Transverse colon (tissue), 4 donors: ENCODE data around the gene RTP2. TPM values are rescaled to one million over a fixed set of nuclear protein-coding genes. Genes with fewer than 3 reads are reported as not detected.

Experiments used
- DNase-seq: peaks from one replicate; pipeline ENCODE4 v3.0.0-alpha.2; 2019
- H3K27ac ChIP-seq, 4 donors: fragments of 200-600 bp; sonication (generic); 2 replicates each; pipeline ENCODE4 v1.5.1; 2016 to 2018; ENCODE audit warnings: inconsistent platforms in 4 of 4
- H3K27me3 ChIP-seq: fragments of 200-600 bp; sonication (generic); 2 replicates; pipeline ENCODE4 v1.5.1; 2017; ENCODE audit warnings: inconsistent platforms
- H3K36me3 ChIP-seq, 4 donors: fragments of 200-600 bp; sonication (generic); 2 replicates each; pipeline ENCODE4 v1.5.1; 2017 to 2019; ENCODE audit warnings: inconsistent platforms in 4 of 4
- H3K4me1 ChIP-seq, 4 donors: fragments of 200-600 bp; sonication (generic); 2 replicates each; pipeline ENCODE4 v1.5.1; 2017 to 2020; ENCODE audit warnings: inconsistent platforms in 4 of 4
- H3K4me3 ChIP-seq, 4 donors: fragments of 200-600 bp; sonication (generic); 1 replicate in 1 of 4; 2 replicates in 3 of 4; pipeline versions ENCODE4 v1.5.1 to v1.6.1; 2017 to 2019; ENCODE audit warnings: inconsistent platforms in 4 of 4
- H3K9me3 ChIP-seq, 2 donors: fragments of 200-600 bp; sonication (generic); 2 replicates each; pipeline ENCODE4 v1.5.1; 2017 to 2019; ENCODE audit warnings: inconsistent platforms in 2 of 2
- CTCF ChIP-seq, 5 experiments: fragments of 200-600 bp in 3 of 5; fragments of 450-650 bp in 2 of 5; sonication (generic) in 3 of 5; IDR thresholded peaks; 1 replicate in 2 of 5; 2 replicates in 3 of 5; pipeline ENCODE4 v1.5.1; 2016 to 2017; ENCODE audit warnings: antibody characterized with exemption in 5 of 5, inconsistent platforms in 3 of 5, mild to moderate bottlenecking in 2 of 5, moderate library complexity in 1 of 5
- EP300 ChIP-seq: sonication (generic); formaldehyde crosslinking; IDR thresholded peaks from one replicate; pipeline ENCODE4 v1.6.1; 2017; ENCODE audit warnings: antibody characterized with exemption, low read depth
- POLR2A ChIP-seq: fragments of 450-650 bp; IDR thresholded peaks from one replicate; pipeline ENCODE4 v1.6.1; 2016; ENCODE audit warnings: antibody characterized with exemption, mild to moderate bottlenecking, moderate library complexity
- POLR2AphosphoS5 ChIP-seq, 3 donors: sonication (generic); formaldehyde crosslinking; IDR thresholded peaks; one replicate each; pipeline ENCODE4 v1.6.1; 2016; ENCODE audit warnings: antibody characterized with exemption in 3 of 3
- WGBS, 2 donors: methylation state at CpG; one replicate each; pipeline ENCODE4 v1.1.5; 2018; ENCODE audit warnings: low coverage in 1 of 2; 5-methylcytosine and 5-hydroxymethylcytosine counted together
- in situ Hi-C, 4 donors: fragments of 200-750 bp; cut with MboI; loops; one replicate each; pipeline versions ENCODE4 v1.15.0 to v1.15.1; 2017; ENCODE audit warnings: low sequenced_read_pairs in 3 of 4, low pct_ligation_motif_present in 1 of 4, low pct_unique_long_range_greater_than_20kb in 1 of 4
- intact Hi-C: fragments of 100-400 bp; cut with DNase I; formaldehyde crosslinking; loops from one replicate; pipeline ENCODE4 v1.15.1; 2023; ENCODE audit warnings: low total_unique reads
- total RNA-seq, 4 donors: library from RNA; depleted of rRNA; stranded (reverse); fragments of >200 nt; gene quantifications; one replicate each; pipeline ENCODE4 v1.1.0, GENCODE V29; 2016

Gene RTP2
- total RNA-seq, 4 donors from 2014 or later, result not detected

GRCh38 chr3:187714404-187714979 lies 12.1 kb upstream of the RTP2 start:
- H3K9me3 ChIP-seq, result no peaks in the 10 kb centered on the region
- peaks cover 0 to 5% (median 0%) of the 10 kb centered on the region in 4 donors for H3K4me1 ChIP-seq
- no peaks in the 10 kb centered on the region for H3K36me3 ChIP-seq
- in situ Hi-C loops, result no loop called here
- H3K4me3 ChIP-seq, result no peak overlapping the region
- H3K27me3 ChIP-seq, result no peaks in the 10 kb centered on the region
- 5 to 28% methylated on average over 2 to 4 of the region's 4 CpGs for WGBS, 2 donors
- H3K27ac ChIP-seq, result no peak overlapping the region
- peak; percentile 78 for DNase-seq
- no peak for TF ChIP-seq POLR2A
- peak; percentile 83 to 94 (median 91) for TF ChIP-seq CTCF (IDR thresholded peaks at IDR 0.05)
- TF ChIP-seq POLR2AphosphoS5 (IDR thresholded peaks at IDR 0.05), result no peak
- no peak for TF ChIP-seq EP300
- intact Hi-C loops, result no loop called here

- Histone ChIP-seq H3K4me3 (no peak overlapping the region), H3K9me3 (no peaks in the 10 kb centered on the region), H3K27me3 (no peaks in the 10 kb centered on the region), H3K27ac (no peak overlapping the region), H3K36me3 (no peaks in the 10 kb centered on the region), H3K4me1 (peaks cover 0 to 5% (median 0%) of the 10 kb centered on the region in 4 donors)
- intact Hi-C loops, result no loop called here
- 60 to 79% methylated on average over 2 of the region's 2 CpGs for WGBS, 2 donors
- TF ChIP-seq EP300, result no peak
- TF ChIP-seq POLR2AphosphoS5 (IDR thresholded peaks at IDR 0.05), result no peak
- TF ChIP-seq CTCF (IDR thresholded peaks at IDR 0.05), result no peak
- TF ChIP-seq POLR2A, result no peak
- in situ Hi-C loops, result no loop called here
- DNase-seq, result no peak
Observed at GRCh38 chr3:187713504-187713903, 11.1 kb upstream of the RTP2 start.

- intact Hi-C loops (no loop called here), in situ Hi-C loops (loop anchor here in 1 of 4 donors (10.0 kb wide), 1 partner anchor 484 kb away; no protein-coding TSS in a partner anchor)
Observed at GRCh38 chr3:187709155-187709554, 6.8 kb upstream of the RTP2 start.

GRCh38 chr3:187708696-187709095 lies 6.3 kb upstream of the RTP2 start:
- intact Hi-C loops, result no loop called here
- TF ChIP-seq EP300, result no peak
- no peak for TF ChIP-seq CTCF (IDR thresholded peaks at IDR 0.05)
- TF ChIP-seq POLR2A, result no peak
- no peak for TF ChIP-seq POLR2AphosphoS5 (IDR thresholded peaks at IDR 0.05)
- Histone ChIP-seq H3K27ac (no peak overlapping the region), H3K36me3 (no peaks in the 10 kb centered on the region), H3K9me3 (no peaks in the 10 kb centered on the region), H3K4me1 (no peaks in the 10 kb centered on the region), H3K4me3 (no peak overlapping the region), H3K27me3 (no peaks in the 10 kb centered on the region)
- no peak for DNase-seq
- in situ Hi-C loops, result loop anchor here in 1 of 4 donors (10.0 kb wide), 1 partner anchor 484 kb away; no protein-coding TSS in a partner anchor

More at GRCh38 chr3:187709155-187709554, 6.8 kb upstream of the RTP2 start:
- Histone ChIP-seq H3K36me3 (no peaks in the 10 kb centered on the region), H3K9me3 (no peaks in the 10 kb centered on the region), H3K4me1 (peaks cover 0 to 4% (median 0%) of the 10 kb centered on the region in 4 donors), H3K4me3 (no peak overlapping the region), H3K27me3 (no peaks in the 10 kb centered on the region), H3K27ac (no peak overlapping the region)
- no peak for TF ChIP-seq POLR2AphosphoS5 (IDR thresholded peaks at IDR 0.05)
- no peak for TF ChIP-seq CTCF (IDR thresholded peaks at IDR 0.05)
- no peak for TF ChIP-seq POLR2A
- WGBS, 2 donors, result 76 to 96% methylated on average over 3 to 4 of the region's 4 CpGs
- DNase-seq, result no peak
